GM18861 (cell line): ENCODE measurements around the gene TENM4.

Source experiments
- ATAC-seq: cut with Tn5 transposase; IDR thresholded peaks from one replicate; pipeline ENCODE4 v1.9.1; 2021; ENCODE audit not compliant: unreplicated experiment

Gene TENM4

DNA sequence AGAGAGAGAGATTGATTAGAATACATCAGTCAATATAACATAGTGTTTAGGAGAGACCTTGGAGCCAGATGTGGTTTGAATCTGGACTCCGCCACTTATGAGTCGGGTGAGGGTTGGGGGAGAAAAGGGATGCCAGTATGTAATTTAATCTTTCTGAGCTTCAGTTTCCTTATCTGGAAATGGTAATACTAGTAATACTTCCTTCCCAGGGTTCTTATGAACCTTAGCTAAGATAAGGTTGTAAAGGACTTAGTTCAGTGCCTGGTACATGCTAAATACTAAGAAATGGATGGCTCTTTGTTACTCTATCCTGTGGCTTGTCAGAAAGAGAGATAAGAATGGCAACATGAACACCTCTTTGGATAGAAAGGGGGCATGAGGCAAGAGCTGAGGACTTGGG, 640.1 kb downstream of the TENM4 start:
- no peak for ATAC-seq

- no peak for ATAC-seq
These were observed 640.6 kb downstream of the TENM4 start for GRCh38 chr11:78800096-78800690.

GRCh38 chr11:78798663-78799062, 642.2 kb downstream of the TENM4 start:
- ATAC-seq: peak; percentile 77

DNA sequence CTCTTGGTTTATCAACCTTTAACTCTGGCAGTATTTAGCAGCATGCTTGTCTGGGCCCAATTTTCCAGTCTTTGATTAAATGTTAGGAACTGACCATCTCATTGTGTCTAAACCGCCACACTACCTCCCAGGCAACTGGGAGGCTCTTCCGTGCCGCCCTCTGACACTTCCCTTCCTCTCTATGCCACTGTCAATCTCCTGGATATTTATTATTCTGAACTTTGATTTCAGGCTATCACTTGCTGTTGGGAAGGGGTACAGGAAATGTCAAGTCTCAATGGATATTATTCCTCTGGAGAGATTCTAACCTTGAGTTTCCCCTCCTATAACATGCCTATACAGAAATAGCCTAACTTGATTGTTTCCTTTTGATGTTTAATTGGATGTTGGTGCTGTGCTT, 643.3 kb downstream of the TENM4 start:
- ATAC-seq: no peak

DNA sequence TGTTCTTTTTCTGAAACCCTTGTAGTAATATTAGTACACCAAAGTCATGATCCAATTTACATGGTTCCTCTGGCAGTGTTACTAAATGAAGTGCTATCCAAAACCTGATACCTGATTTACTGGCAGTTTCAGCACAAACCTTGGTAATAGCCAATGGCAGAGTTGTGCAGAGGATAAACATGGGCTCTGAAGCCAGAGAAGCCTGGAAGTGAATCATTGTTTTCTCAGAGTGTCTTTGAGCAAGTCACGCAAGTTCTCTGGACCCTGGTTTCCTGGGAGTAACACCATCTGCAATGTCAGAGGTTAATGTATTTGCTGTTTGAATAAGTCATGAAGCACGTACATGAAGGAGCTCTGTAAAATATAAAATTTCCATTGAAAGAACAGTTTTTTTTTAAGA, 643.9 kb downstream of the TENM4 start:
- ATAC-seq: no peak

DNA sequence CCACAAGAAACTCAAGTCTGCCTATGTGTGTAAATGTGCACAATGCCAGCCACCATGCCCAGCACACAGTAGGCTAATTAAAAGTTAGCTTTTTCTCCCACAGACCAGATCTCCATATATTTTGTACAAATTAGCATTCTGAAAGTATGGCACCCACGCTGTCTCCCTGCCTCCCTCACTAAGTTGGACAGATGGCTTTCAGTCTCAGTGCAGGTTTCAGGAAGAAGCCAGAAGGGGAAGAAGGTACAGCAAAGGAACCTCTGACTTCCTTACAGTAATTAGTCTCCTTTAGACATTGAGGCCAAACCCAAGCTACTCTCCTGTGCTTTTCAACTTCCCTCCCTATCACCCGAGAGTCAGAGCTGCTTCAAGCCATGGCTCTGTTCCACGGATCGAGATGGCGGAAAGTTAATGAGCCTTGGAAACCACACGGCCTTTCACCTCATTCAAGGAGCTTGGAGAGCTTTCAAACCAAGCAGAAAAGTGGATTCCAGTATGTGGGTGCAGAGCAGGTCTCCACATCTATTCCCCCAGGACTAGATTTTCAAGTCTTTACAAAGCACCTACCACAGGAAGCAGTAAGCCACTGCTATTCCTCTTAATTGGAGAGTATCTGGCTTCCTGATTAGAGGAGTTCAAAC, 645.1 kb downstream of the TENM4 start:
- no peak for ATAC-seq

DNA sequence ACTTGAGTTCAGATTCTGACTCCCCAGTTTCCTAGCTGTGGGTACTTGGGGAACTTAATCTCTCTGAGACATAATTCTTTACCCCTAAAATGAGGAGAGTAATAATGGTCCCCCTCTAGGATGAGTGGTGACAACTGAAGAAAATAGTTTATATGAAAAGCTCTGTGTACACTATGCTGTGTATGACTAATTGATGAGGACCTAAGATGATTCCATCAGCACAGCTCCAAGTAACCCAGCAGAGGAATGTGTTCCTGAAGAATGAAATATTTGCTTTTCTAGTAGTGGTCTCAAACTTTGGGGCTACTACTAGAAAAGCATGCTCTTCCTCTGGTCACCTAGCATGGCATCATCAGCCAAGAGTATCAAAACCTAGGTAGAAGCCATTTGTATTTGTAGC, 648.9 kb downstream of the TENM4 start:
- no peak for ATAC-seq

- no peak for ATAC-seq
These were observed 649.6 kb downstream of the TENM4 start for GRCh38 chr11:78791254-78791653.

DNA sequence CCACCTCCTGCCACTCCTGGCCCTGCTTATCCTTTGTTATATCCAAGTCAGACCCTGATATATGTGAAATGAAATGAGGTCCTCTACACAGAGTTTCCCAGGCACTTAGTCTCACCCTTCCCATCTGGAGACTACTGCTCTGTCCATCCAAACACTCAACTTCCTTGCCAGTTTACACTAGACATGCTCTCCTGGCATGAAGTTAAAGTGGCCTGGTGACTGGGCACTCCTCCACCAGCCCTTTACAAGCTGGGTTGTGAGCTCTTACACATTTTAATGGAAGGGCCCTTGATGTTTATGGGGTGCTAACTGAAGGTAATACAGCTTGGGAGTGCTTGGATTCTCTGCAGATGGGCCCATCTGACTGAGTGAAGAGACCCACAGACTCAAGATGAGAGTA, 650.0 kb downstream of the TENM4 start:
- ATAC-seq: no peak

- no peak for ATAC-seq
These were observed 651.5 kb downstream of the TENM4 start for GRCh38 chr11:78789375-78789774.

GRCh38 chr11:78788533-78788932, 652.3 kb downstream of the TENM4 start:
- ATAC-seq: no peak

DNA sequence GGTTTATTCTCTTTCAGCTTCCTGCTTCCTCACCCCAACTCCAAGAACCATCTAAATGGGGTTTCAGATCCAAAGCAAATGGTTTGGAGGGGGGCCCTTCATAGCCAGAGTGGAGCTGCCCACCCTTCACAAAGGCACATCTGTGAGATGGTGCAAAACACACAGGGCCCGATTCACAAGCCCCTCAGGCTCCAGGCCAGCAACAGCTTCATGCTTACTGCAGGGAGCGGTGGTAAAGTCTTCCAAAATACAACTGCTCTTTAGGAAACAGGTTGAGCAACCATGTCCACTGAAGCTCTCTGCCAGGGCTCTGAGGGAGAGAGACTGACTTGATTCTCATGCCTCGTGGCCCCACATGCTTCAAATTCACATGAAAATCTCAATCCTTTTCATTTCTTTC, 653.1 kb downstream of the TENM4 start:
- no peak for ATAC-seq

GRCh38 chr11:78786746-78787145, 654.1 kb downstream of the TENM4 start:
- ATAC-seq: no peak

GRCh38 chr11:78786086-78786485, 654.7 kb downstream of the TENM4 start:
- ATAC-seq: no peak

DNA sequence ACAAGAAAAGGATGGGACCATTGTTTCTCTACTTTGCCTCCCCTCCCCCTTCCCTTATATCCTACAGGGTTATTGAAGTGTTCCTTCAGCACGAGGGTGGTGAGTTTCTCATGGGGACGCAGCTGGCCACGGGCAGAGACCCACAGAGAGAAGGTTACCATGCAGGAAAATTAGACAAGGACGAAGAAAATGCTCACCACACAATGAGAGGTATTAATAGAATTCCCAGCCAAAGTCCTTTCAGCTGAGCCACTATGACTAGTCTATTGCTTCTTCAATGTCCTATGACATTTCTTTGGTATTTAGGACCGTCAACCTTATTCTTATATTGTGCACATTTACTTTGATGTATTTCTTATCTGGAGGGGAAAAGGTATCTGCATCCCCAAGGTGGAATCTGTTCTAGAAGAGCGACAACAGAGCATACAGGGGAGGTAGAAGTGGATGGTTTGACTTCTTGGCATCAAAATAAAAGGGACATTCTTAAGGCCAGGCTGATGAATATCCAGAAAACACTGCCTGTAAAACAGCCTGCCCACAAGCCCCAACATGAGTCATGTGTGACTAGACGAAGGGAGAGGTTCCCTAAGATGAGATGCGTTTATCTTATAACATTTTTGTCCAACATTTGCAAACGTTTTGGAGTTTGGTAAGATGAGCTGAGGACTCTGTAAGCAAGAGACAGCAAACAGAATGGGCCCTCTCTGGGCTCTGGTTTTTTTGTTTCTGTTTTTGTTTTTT, 656.3 kb downstream of the TENM4 start:
- no peak for ATAC-seq

DNA sequence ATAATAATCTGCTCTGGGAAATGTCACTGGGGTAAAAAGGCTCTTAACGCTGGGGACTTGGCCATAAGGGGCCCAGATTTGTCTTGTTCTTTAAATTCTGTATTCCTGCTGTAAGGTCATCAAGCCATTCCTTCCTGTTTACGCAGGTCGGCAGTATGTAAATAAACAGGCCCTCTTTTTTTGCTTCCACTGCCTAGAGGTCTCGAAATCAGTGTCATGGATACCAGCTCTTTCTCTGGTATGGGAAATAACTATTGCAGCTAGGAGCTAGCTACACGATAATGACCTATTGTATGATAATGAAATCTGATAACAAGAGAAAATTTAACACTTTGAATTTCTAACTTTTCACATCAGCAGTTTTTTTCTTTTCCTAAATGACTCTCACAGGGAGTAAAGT, 657.0 kb downstream of the TENM4 start:
- ATAC-seq: no peak

DNA sequence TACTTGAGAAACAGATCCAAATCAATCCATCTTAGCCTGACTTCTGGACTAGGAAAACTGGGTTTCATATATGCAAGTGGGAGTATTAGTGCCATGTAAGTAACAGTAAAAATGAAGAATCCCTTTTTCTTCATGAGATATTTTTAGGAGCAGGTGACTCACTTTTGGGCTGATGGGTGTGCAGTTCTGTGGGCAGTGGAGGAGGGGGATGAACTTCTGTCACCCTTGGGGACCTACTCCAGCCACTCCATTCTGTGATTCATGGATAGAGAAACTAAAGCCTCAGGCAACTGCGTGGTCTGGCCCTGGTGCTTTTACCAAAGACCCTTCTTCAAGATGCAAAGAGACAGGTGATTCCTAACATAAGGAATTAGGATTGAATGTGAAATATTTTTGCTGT, 657.5 kb downstream of the TENM4 start:
- no peak for ATAC-seq

- ATAC-seq: no peak
These were observed 658.1 kb downstream of the TENM4 start for GRCh38 chr11:78782725-78783124.

DNA sequence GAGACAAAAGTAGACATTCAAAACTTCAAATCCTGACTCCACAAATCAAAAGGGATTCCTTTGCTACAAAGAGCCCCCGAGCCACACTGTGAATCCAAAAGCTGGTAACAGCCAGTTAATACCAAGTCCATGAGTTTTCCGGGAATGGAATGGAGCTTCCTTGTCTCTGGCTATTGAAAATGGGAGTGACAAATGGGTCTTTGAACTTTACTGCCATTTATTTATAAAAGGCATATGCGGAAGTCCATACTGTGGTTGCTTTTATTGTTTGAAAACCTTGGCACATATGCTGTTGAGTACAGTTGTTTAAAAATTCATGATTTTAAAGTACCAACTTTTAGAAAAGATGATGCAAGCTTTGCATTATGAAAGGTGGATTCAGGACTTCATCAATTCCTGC, 659.9 kb downstream of the TENM4 start:
- no peak for ATAC-seq

DNA sequence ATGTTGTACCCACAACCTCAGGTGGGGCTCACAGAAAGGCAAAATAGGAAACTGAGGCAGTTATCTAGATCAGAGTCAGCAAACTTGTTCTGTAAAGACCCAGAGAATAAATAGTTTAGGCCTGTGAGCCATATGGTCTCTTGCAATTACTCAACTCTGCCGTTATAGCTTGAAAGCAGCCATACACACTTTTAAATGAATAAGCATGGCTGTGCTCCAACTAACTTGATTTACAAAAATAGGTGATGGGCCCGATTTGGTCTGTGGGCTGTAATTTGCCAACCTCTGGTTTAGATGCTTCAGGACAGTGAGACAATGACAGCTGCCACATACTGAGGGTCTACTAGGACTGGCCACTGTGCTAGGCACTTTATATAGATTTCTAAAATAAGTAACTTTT, 667.3 kb downstream of the TENM4 start:
- ATAC-seq: no peak

DNA sequence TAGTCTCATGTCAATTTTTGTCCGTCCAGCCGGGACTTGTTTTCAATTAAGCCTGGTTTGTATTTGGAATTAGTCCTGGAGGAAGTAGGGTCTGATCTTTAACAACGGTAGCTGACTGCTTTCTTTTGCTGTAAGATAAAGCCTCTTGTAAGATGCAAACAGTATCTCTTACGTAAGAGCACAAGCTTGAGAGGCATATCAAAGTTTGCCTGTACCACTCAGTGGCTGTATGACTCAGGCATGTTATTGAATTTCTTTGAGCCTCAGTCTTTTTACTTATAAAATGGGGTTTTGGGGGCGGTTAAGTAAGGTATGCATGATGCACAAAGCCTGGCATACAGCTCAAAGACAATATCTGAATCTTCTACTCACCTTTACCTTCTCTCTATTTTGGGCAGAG, 667.8 kb downstream of the TENM4 start:
- ATAC-seq: no peak

- ATAC-seq: no peak
These were observed 668.6 kb downstream of the TENM4 start for GRCh38 chr11:78772186-78772585.
